Measurements from ENCODE around the gene YBX2.

YBX2 gene

DNA sequence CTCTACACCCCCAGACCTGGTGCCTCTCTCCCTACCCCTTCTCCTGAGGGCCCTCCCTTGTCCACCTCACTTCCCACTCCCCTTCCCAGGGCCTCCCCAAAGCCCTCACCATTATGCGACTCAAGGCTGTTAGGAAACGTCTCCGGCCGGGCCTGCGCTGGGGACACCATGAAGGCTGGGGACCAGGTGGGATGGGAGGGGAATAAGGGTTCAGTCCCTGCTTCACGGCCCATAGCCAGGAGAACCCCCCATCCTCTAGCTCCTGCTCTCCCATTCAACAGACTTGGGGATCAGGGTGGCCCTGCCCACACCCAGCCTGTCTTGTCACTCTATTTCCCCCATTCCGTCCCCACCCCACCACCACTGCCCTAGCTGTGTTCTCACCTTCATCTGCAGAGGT, 32.6 kb upstream of the YBX2 start:
- TF ChIP-seq ZFX (IDR thresholded peaks at IDR 0.05) = no peak
- TF ChIP-seq, protein P1, sequence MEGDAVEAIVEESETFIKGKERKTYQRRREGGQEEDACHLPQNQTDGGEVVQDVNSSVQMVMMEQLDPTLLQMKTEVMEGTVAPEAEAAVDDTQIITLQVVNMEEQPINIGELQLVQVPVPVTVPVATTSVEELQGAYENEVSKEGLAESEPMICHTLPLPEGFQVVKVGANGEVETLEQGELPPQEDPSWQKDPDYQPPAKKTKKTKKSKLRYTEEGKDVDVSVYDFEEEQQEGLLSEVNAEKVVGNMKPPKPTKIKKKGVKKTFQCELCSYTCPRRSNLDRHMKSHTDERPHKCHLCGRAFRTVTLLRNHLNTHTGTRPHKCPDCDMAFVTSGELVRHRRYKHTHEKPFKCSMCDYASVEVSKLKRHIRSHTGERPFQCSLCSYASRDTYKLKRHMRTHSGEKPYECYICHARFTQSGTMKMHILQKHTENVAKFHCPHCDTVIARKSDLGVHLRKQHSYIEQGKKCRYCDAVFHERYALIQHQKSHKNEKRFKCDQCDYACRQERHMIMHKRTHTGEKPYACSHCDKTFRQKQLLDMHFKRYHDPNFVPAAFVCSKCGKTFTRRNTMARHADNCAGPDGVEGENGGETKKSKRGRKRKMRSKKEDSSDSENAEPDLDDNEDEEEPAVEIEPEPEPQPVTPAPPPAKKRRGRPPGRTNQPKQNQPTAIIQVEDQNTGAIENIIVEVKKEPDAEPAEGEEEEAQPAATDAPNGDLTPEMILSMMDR (conservative IDR thresholded peaks at IDR 0.05) = no peak
- H3K27ac ChIP-seq = no peak overlapping the region

DNA sequence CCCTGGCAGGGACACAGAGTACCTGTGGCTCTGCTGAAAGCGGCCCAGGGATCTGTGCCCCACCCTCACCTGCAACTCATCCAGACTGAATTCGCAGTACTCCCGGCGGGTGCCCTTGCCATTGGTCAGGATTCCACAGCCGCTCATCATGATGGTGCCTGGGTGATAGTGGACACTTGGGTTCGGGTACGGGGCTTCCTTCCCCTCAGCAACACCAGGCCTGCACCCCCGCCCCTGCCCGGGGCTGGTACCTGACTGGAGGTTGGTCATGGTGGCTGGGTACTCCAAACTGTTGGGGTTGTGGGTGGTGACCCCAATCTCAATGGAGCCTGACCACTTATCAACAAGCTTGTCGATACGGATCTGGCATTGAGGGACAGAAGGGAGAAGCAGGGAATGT, 31.7 kb upstream of the YBX2 start:
- H3K27ac ChIP-seq = no peak overlapping the region
- TF ChIP-seq, protein P1 (conservative IDR thresholded peaks at IDR 0.05) = no peak
- no peak for TF ChIP-seq ZFX (IDR thresholded peaks at IDR 0.05)

DNA sequence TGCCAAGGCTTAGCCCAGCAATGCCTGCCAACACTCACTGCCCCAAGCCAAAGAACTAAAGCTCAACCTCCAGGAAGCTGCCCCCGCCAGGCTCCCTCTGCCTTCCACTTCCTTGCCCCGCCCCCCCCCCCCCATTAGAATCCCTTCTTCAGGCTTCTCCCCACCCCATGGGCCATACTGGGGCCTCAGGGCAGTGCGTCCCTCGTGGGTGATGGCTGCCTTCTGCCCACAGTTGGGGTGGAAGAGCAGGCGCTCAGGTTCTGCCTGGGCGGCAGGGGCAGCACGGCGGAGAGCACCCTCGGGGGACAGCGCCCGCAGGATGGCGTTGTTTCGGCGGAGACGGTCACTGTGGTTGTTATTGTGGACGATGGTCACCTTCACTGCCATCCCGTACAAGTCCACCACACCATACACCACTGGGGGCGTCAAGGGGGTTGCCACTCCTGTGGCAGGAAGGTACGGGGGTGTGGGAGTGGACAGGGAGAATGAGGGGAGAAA, 30.6 kb upstream of the YBX2 start:
- no peak for TF ChIP-seq ZFX (IDR thresholded peaks at IDR 0.05)
- TF ChIP-seq, protein P1 (conservative IDR thresholded peaks at IDR 0.05) = no peak
- H3K27ac ChIP-seq = no peak overlapping the region

DNA sequence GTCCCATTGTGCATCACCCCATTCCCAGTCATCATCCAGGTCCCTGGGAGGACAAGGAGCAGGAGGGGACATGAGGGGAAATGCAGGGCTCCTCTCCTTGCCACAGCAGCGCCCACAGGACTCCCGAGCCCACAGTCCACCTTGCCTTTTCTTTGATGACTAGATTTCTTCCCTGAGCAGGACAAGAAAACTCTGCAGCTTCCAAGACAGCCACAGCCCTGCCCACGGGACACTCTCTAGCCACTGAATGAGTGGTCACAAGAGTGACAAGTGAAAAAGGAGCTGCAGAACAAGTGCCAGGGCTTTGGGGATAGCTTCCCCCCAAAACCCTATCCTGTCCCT, 30.0 kb upstream of the YBX2 start:
- no peak overlapping the region for H3K27ac ChIP-seq
- TF ChIP-seq, protein P1 (conservative IDR thresholded peaks at IDR 0.05) = no peak; the same call in 1 of the 2 replicates
- TF ChIP-seq ZFX (IDR thresholded peaks at IDR 0.05) = no peak

DNA sequence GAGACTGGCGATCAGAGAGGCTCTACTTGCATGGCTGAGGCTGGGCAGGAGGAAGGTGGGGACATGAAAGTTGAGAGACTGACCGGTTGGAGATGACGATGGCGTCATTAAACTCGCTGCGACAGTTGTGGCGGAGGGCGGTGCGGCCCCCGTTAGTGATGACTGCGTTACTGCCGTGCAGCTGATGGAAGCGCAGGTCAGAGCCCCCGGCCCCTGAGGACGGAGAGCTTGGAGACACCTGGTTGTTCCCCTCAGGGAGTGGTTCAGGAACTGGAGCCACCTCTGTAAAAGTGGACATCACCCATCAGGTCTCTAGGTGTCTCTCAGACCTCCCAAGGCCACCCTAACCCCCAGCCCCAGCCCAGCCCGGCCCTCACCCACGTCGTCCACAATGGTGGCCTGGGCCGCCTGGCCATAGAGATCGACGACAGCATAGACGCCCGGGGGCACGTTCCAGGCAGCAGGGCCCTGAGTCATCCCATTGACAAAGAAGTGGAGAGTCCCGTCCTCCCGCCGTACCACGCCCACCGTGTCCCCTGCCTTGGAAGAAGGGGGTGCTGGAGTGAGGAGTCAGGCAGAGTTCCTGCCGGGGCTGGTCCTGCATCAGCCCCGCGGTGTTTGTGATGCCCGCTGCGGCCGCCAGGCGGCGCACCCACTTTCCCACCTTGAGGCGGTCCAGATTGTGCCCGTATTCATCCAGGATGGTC, 29.4 kb upstream of the YBX2 start:
- TF ChIP-seq ZFX (IDR thresholded peaks at IDR 0.05) = no peak
- TF ChIP-seq, protein P1 (conservative IDR thresholded peaks at IDR 0.05) = peak; percentile 89
- no peak overlapping the region for H3K27ac ChIP-seq

DNA sequence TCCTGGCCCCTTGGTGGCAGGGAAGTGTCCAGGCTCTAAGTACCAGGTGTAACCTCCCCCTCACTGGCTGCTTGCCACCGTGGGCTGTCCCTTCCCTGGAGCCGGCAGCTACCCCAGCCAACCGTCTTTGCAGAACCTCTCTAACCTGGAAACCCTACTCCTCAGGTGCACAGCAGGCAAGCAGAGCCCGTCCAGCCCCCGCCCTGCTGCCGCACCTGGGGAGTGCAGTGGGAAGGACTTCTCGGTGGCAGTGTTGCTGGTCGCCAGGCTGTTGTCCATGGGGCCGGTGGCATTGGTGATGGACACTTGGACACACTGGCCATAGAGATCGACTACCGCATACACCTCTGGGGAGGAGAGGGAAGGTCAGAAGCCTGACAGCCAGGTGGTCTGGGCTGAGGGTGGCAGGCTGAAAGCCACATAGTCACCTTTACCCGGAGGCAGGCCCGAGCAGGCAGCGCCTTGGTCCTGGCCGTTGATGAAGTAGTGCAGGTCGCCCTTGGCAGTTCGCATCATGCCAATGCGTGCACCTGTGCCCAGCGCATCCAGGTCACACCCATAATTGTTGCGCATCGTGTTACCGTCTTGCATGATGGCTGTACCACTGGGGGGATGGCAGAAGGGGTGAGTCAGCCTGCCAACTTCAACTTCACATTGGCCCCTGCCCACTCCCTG, 28.2 kb upstream of the YBX2 start:
- H3K27ac ChIP-seq = no peak overlapping the region
- no peak for TF ChIP-seq ZFX (IDR thresholded peaks at IDR 0.05)
- TF ChIP-seq, protein P1 (conservative IDR thresholded peaks at IDR 0.05) = no peak

DNA sequence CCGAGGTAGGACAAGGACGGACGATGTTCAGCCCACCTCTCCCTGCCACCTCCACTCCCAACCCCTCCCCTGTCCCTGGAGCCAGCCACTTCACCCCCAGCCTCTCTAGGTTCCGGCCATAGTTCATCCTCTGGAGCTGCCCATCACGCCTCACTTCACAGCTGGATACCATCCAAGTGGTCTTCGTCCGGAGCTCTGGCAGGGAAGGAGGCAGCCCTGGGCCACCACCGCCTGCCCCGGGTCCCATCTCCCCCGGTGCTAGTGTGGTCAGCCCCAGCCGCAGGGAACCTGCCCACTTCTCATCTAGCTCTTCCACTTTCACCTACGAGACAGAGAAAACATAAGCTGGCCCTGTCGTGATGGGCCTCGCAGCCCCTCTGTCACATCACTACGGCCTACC, 27.0 kb upstream of the YBX2 start:
- no peak overlapping the region for H3K27ac ChIP-seq
- TF ChIP-seq, protein P1 (conservative IDR thresholded peaks at IDR 0.05) = no peak
- TF ChIP-seq ZFX (IDR thresholded peaks at IDR 0.05) = no peak
